HG02571 (cell line): ENCODE results near the gene PLIN3.
A peak's percentile ranks its signal among the peaks of the same experiment; 100 is the strongest.
"Not testable (repeated sequence)": the region's sequence is repeated elsewhere in the genome, so short reads cannot be mapped to it uniquely, and the experiment has no call there.

Experiments
- ATAC-seq: cut with Tn5 transposase; IDR thresholded peaks from one replicate; pipeline ENCODE4 v1.9.1; 2021; ENCODE audit warnings: mild to moderate bottlenecking, moderate library complexity; ENCODE audit not compliant: unreplicated experiment

PLIN3 gene

DNA sequence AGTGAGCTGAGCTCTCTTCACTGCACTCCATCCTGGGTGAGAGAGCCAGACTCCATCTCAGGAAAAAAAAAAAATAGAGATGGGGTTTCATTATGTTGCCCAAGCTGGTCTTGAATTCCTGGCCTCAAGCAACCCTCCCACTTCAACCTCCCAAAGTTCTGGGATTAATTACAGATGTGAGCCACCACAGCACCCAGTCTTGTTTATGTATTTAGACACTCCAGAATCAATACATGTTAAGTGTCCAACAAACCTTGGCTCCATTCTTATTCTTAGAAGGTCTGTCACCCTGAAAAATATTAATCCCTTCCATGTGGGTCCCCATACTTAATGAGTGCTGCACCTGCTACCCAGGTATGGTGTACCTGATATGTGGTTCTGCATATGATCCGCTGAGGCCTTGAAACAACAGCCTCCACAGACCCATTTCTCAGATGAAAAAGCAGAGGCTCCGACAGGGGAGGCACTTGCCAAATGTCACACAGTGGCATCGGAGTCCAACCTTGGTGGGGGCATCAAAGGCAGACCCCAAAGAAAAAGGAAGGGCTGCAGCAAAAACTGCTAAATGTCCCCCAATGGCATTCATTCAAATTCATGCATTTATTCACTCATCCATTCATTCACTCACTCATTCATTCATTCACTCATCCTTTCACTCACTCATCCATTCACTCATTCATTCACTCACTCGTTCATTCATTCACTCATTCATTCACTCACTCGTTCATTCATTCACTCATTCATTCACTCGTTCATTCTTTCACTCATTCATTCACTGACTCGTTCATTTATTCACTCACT lies 52.6 kb downstream of the PLIN3 start:
- ATAC-seq, result no peak

DNA sequence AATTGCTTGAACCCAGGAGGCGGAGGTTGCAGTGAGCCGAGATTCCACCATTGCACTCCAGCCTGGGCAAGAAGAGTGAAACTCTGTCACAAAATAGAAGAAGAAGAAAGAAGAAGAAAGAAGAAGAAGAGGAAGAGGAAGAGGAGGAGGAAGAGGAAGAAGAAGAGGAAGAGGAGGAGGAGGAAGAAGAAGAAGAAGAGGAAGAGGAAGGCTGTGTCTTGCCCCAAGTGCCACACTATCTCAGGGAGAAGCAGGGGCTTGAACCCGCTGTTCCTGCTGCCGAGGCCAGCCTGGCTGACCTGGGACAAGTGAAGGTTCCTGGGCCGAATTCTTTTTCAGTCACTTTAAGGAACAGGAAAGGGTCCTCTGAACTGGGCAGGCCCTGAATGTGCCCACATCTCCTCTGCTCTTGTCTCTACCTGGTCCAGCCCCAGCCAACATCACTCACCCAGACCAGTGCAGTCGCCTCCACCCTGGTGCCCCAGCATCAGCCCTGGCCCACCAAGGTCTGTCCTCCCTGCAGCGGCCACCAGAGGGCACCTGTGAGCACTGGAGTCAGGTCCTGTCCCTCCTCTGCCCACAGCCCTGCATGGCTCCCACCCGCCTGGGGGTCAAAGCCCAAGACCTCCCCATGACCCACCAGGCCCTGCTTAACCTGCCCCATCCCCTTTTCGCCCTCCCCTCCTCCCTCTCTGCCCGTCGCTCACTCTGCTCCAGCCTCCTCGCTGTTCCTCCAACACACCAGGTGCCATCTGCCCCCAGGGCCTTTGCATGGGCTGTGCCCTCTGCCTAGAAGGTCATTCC lies 55.9 kb downstream of the PLIN3 start:
- no peak for ATAC-seq

DNA sequence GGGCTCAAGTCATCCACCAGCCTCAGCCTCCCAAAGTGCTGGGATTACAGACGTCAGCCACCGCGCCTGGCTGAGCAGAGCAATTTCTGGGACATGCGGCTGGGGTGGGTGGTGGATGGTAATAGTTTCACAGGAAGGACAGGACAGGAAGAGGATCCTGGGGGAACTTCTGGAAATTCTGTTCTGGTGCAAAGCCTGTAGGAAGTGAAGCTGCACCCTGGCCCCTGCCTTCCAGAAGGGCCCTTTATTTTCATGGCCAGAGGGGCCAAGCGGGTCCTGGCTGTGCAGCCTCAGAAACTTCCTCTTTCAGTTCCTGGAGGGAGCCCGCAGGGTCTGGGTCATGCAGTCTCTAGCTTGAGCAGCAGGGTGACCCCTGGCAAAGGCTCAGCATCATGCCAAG lies 60.3 kb downstream of the PLIN3 start:
- no peak for ATAC-seq

DNA sequence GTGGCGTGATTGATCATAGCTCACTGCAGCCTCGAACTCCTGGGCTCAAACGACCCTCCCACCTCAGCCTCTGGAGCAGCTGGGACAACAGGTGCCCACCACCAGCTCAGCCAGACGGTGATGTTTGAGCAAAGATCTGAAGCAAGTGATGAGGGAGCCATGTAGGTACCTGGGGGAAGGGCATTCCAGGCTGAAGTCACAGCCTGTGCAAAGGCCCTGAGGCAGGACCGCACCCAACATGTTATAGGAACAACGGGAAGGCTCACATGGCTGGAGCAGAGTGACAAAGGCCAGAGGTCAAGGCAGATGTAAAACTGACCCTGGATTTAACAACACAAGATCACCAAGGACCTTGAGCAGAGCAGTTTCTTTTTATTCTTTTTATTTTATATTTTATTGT lies 61.1 kb downstream of the PLIN3 start:
- ATAC-seq, result no peak

DNA sequence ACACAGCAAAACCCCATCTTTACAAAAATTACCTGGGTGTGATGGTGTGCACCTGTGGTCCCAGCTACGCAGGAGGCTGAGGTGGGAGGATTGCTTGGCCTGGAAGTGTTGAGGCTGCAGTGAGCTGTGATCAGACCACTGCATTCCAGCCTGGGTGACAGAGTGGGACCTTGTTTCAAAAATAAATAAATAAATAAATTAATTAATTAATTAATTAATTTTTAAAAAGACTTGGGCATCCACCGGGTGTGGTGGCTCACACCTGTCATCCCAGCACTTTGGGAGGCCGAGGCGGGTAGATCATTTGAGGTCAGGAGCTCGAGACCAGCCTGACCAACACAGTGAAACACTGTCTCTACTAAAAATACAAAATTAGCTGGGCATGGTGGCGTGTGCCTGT lies 62.3 kb downstream of the PLIN3 start:
- ATAC-seq, result not testable (repeated sequence)

DNA sequence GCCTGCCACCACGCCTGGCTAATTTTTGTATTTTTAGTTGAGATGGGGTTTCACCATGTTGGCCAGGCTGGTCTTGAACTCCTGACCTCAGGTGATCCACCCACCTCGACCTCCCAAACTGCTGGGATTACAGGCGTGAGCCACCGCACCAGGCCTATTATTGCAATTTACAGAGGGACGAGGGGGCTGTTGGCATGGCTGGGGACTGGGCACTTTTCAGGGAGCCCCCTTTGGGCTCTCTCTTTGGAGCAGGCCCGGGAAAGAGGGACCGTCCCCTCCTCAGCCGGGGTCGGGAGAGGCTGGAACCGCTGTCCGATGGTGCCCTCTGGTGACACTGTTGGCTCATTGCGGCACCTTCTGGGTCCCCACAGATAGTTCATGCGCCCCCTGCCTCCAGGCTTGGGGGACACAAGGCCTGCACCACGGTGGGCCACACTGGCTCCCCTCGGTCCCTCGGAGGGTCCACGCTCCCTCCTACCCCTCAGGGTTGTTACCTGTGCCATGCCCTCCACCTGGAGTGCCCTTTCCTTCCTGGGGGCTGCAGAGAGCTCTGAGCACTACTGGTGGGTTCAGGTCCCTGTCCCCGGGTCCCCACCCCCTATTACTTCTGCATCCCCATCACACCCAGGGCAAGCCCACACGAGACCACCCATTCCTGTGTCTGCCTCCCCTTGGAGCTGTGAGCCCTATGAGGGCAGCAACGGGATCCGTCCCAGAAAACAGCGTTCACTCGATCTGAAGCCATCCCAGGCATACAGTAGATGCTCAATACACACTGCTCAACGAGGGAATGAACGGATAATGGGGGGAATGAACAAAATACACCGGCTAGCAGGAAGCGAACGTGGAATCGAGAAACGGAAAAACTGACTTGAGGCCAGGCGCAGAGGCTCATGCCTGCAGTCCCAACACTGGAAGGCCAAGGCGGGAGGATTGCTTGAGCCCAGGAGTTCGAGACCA lies 63.5 kb downstream of the PLIN3 start:
- ATAC-seq, result no peak

DNA sequence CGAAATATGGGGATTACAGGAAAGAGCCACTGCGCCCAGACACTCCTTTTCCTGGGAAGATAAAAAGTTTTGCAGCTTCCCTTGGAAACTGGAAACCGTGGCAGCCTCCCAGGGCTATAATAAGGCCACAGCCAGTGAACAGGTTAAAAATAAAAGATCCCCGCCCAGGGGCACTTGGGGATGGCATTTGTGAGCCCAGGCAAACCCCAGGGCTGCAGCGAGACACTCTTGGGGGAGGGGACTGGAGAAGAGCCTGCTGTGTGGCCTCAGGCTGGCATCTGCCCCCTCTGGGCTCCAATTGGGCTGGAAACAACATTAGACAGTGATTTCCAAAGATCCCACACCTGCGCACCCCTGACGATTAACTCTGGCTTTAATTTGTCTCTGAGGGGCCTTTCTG lies 64.8 kb downstream of the PLIN3 start:
- ATAC-seq, result no peak

DNA sequence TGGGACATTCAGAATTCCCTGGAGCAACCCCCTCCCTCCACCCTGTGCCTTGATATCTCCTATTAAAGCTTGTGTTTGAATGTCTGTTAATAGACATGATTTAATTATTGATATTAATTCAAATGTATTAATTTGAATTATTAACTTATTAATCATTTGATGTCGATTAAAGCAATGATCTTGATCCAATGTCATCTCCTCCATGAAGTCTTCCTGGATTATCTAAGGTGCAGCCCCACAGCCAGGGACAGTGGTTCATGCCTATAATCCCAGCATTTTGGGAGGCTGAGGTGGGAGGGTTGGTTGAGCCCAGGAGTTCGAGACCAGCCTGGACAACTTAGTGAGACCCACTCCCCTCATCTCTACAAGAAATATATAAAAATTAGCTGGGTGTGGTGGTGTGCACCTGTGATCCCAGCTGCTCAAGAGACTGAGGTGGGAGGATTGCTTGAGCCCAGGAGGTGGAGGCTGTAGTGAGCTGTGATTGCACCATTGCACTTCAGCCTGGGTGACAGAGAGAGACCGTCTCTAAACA lies 66.3 kb downstream of the PLIN3 start:
- no peak for ATAC-seq

DNA sequence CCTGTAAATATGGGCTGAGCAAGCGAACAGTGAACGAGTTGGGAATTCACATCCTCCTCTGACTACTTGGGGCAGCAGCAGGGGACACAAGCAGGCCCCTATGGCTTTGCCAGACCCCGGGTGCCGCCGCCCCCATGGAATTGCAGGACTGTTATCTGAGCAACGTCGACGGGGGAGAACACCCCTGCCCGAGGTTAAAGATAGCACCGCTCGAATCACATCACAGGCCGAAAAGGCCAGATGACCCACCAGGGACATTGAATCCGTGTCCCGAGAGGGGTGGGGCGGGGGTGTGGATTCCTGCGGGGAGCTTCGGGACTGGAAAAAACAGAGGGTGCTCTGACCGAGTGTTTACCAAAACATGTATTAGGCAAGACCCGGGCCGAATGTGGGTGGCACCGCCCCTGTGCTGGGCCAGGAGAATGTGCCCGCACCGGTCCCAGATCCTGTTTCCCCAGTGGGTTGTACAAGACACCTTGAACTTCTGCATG lies 66.8 kb downstream of the PLIN3 start:
- no peak for ATAC-seq

DNA sequence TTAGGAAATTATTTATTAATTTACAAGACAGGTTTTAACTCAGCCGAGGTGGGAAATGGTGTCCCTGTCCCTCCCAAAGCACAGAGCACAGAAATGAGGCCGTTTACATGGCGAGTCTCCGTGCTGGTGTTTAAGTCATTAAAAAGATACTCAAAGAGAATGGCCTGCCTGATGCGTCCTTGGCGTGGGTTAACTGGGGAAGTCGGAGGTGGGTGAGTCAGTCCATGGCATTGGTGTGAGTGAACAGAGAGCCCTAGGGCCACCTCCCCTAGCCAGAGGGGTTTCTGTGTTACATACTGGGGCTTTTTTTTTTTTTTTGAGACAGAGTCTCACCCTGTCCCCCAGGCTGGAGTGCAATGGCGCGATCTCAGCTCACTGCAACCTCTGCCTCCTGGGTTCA lies 72.1 kb downstream of the PLIN3 start:
- no peak for ATAC-seq

DNA sequence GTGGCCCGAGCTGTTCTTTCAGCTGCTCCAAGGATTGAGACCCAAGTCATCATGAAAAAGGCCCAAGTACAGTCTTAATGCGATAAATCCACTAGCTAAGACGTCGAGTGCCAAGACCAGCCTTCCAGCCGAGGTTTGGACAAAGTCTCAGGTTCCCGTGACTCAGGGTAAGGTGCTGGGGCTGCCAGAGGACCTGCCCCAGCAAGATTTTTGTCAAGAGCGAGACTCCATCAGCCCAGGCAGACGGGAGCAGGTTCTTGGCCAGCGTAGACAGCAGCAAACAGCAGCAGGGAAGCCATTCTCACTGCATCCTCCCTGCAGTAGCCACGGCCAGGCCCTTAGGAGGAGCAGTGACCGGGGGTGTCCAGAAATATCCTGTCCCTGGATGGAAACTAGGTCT lies 72.5 kb downstream of the PLIN3 start:
- no peak for ATAC-seq

DNA sequence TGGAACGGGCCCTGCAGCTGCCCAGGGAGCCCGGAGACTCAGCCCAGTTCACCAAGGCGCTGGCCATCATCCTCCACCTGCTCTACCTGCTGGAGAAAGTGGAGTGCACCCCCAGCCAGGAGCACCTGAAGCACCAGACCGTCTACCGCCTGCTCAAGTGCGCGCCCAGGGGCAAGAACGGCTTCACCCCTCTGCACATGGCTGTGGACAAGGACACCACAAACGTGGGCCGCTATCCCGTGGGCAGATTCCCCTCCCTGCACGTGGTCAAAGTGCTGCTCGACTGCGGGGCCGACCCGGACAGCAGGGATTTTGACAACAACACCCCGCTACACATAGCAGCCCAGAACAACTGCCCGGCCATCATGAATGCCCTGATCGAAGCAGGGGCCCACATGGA lies 74.2 kb downstream of the PLIN3 start:
- not testable (repeated sequence) for ATAC-seq

DNA sequence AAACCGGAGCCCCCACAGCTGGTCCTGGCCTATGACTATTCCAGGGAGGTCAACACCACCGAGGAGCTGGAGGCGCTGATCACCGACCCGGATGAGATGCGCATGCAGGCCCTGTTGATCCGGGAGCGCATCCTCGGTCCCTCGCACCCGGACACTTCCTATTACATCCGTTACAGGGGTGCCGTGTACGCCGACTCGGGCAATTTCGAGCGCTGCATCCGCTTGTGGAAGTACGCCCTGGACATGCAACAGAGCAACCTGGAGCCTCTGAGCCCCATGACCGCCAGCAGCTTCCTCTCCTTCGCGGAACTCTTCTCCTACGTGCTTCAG lies 74.6 kb downstream of the PLIN3 start:
- ATAC-seq, result not testable (repeated sequence)

DNA sequence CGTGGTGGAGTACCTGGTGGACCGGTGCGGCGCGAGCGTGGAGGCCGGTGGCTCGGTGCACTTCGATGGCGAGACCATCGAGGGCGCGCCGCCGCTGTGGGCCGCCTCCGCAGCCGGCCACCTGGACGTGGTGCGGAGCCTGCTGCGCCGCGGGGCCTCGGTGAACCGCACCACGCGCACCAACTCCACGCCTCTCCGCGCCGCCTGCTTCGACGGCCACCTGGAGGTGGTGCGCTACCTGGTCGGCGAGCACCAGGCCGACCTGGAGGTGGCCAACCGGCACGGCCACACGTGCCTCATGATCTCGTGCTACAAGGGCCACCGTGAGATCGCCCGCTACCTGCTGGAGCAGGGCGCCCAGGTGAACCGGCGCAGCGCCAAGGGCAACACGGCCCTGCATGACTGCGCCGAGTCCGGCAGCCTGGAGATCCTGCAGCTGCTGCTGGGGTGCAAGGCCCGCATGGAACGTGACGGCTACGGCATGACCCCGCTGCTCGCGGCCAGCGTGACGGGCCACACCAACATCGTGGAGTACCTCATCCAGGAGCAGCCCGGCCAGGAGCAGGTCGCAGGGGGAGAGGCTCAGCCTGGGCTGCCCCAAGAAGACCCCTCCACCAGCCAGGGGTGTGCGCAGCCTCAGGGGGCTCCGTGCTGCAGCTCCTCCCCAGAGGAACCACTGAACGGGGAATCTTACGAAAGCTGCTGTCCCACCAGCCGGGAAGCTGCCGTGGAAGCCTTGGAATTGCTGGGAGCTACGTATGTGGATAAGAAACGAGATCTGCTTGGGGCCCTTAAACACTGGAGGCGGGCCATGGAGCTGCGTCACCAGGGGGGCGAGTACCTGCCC lies 75.2 kb downstream of the PLIN3 start:
- not testable (repeated sequence) for ATAC-seq

DNA sequence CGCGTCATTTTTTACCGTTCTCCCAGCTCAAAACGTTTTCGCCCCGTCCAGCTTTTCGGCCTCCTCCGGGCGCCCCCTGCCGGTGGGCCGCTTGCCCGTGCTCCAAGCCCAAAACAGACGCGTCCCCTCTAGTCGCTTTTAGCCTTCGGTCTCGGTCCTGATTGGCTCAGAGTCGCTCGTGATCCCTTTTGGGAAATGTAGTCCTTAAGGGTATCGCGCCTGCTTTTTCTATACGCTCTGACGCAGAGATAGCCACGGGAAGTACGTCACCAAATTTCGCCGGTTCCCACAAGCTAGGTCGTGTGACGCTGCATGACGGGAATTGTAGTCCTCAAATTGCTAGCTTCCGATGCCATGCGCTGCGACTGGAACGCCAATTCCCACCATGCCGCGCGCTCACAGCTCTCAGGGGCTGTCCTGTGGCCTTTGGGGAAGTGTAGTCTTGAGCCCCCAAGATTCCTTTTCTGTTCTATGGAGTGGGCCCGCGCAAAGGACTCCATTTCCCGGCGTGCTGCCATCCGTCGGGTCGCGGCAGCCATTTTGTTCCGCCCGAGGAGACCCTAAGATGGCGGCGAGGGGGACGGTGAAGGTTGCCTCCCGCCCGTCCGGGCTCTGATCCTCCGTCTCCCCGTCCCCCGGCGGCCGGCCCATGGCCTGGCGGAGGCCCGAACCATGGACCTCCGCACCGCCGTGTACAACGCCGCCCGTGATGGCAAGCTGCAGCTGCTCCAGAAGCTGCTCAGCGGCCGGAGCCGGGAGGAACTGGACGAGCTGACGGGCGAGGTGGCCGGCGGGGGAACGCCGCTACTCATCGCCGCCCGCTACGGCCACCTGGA lies 76.1 kb downstream of the PLIN3 start, which contains the start of gene FEM1A:
FEM1A (plus strand) TSS at position 552 of the 836 bp plus-strand sequence; CDS start at position 673, 121 bp downstream.
- peak; percentile 89 for ATAC-seq
